Activated CD4-positive, alpha-beta memory T cell treated with anti-CD3 and anti-CD28 coated beads, Interleukin-2, amount 10 ng/mL, durations not matched to agents 7 days and 5 days (primary cell): ENCODE measurements around the gene OR7G2. TPM values are rescaled to one million over a fixed set of nuclear protein-coding genes. Genes with fewer than 3 reads are reported as not detected.

ENCODE experiments used
- CTCF ChIA-PET: fragments of 350-600 bp; sonication (Branson Sonifier 250); formaldehyde crosslinking; loops from one replicate; lab custom pipeline; 2021; ENCODE audit warnings: antibody characterized with exemption, inconsistent platforms; lab: Charles Lee
- POLR2A ChIA-PET: fragments of 350-600 bp; sonication (Branson Sonifier 250); formaldehyde crosslinking; loops from one replicate; lab custom pipeline; 2021; ENCODE audit warnings: antibody characterized with exemption; lab: Charles Lee
- DNase-seq: peaks from one replicate; pipeline ENCODE4 v3.0.0-alpha.2; 2020
- H3K27ac Mint-ChIP-seq: one replicate; pipeline ENCODE4 v1.8.0; 2021; ENCODE audit warnings: mild to moderate bottlenecking, mixed read lengths
- H3K27me3 Mint-ChIP-seq: one replicate; pipeline ENCODE4 v1.8.0; 2021; ENCODE audit warnings: mixed read lengths
- H3K36me3 Mint-ChIP-seq: one replicate; pipeline ENCODE4 v1.8.0; 2021; ENCODE audit warnings: low read depth, mixed read lengths
- H3K4me1 Mint-ChIP-seq: one replicate; pipeline ENCODE4 v1.8.0; 2021; ENCODE audit warnings: mixed read lengths
- H3K4me3 Mint-ChIP-seq: one replicate; pipeline ENCODE4 v1.8.0; 2021; ENCODE audit warnings: mild to moderate bottlenecking, mixed read lengths
- H3K9me3 Mint-ChIP-seq: one replicate; pipeline ENCODE4 v1.8.0; 2021; ENCODE audit warnings: mixed read lengths
- total RNA-seq, 2 experiments: library from RNA; stranded (reverse); gene quantifications; one replicate each; pipeline ENCODE4 v1.2.3, GENCODE V29; 2021

Gene OR7G2
- not detected for total RNA-seq

DNA sequence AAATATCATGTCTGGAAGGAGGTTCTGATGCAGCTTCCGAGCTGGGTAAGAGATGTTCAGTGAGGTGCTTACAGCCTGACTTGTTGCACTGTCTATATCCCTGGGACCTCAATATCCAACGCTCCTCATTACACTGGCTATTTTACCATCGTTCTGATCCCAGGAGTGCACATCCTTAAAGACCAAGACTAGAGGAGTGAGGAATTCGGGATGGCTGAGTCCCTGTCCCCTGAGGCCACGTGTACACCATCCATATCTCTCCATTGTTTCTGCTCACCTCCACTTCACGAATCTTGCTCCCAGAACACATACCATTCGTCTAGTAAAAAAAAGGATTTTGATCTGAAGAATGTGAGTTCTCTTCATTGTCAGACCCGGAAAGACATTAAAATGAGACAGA lies at the start of gene OR7G2:
Gene OR7G2 (minus strand): TSS at position 101 of the 400 bp plus-strand sequence. CDS start 4,232 bp downstream, outside the sequence.
- no peaks in the 10 kb centered on the region for H3K4me1 Mint-ChIP-seq
- ChIA-PET CTCF (no interaction called here), POLR2A (no interaction called here)
- H3K27ac Mint-ChIP-seq = no peak within 1 kb of the TSS
- DNase-seq = no peak
- H3K9me3 Mint-ChIP-seq = no peaks in the 10 kb centered on the region
- peaks cover 8% of the 10 kb centered on the region for H3K27me3 Mint-ChIP-seq
- H3K36me3 Mint-ChIP-seq = no peaks in the 10 kb centered on the region
- no peak within 1 kb of the TSS for H3K4me3 Mint-ChIP-seq

DNA sequence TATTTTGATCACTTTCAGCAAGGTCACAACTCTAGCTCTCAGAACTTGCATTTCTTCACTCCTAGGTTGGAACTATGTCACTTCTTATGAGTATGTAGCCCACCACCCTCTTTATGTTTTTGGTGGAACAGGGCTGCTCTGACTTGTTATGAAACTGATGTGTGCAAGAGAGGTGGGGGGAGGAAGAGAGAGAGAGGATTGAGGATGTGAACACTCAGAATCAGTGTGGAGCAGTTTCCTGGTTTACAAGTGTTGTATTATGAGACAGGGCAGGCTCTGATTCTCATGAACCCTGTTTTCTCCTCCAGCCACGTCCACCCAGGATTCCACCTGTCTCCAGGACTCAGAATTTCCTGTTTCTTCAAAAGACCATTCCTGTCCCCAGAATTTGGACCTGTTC lies 49.0 kb upstream of the OR7G2 start:
- no peak for DNase-seq
- Mint-ChIP-seq H3K27ac (no peak overlapping the region), H3K9me3 (peaks cover 48% of the 10 kb centered on the region), H3K4me1 (peaks cover 3% of the 10 kb centered on the region), H3K4me3 (no peak overlapping the region), H3K27me3 (no peaks in the 10 kb centered on the region), H3K36me3 (peaks cover 98% of the 10 kb centered on the region)
- CTCF ChIA-PET = no interaction called here
- POLR2A ChIA-PET = no interaction called here

DNA sequence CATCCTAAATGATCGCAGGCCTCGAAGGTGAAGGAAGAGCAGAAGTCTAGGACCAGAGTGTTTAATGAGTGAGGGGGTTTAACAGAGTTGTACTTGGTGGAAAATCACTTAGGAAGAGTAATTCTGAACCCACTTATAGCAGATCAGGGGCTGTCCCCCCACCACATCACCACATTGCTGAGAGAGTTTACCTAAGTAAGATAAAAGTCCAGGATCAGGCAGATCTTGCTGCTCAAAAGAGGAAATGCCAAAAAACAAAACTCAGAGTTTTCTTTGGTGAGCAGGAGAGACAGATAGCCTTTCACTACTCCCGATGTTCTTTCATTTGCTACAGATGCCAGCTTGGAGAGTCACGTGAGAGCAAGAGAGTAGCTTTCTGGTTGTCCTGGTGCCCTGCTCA lies 48.3 kb upstream of the OR7G2 start:
- ChIA-PET POLR2A (no interaction called here), CTCF (no interaction called here)
- Mint-ChIP-seq H3K27ac (no peak overlapping the region), H3K4me1 (peaks cover 6% of the 10 kb centered on the region), H3K36me3 (peaks cover 98% of the 10 kb centered on the region), H3K9me3 (peaks cover 48% of the 10 kb centered on the region), H3K4me3 (no peak overlapping the region), H3K27me3 (no peaks in the 10 kb centered on the region)
- DNase-seq = no peak

DNA sequence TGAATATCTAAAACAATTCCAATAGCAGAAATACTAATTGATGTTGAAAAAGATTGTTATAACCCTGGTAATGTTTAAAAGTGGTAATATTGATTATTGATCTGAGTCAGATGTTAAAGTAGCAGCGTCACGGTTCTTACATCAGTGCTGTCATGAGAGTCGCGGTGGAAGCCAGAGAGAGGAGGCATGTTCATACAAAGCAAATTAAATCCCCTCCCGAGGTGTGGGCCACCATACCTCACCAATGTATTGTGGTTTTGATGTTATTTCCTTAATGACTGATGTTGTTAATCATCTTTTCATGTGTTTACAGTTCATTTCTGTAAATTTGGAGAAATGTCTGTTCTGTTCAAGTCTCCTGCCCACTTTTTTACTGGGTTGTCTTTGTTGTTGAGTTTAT lies 44.1 kb upstream of the OR7G2 start:
- H3K4me1 Mint-ChIP-seq = peaks cover 17% of the 10 kb centered on the region

DNA sequence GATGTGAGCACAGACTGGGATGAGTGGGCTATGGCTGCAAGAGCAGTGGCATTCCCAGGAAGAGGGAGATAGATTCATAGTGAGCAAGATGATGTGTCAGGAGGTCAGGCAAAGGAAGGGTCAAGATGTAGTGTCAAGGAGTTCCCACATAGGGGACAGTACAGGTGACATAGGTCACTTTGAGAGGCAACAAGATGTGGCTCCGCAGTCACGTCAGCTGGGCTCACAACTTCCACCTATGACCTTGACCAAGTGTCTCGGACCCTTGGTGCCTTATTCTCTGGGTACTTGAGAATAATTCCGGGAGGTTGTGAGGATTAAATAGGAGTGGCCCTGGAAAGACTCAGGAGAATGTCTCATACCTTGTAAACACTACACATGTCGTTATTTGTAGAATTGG lies 43.4 kb upstream of the OR7G2 start:
- ChIA-PET CTCF (no interaction called here), POLR2A (no interaction called here)
- H3K27me3 Mint-ChIP-seq = no peaks in the 10 kb centered on the region
- H3K36me3 Mint-ChIP-seq = peaks cover 96% of the 10 kb centered on the region
- peaks cover 68% of the 10 kb centered on the region for H3K9me3 Mint-ChIP-seq
- no peak for DNase-seq
- no peak overlapping the region for H3K4me3 Mint-ChIP-seq
- peaks cover 17% of the 10 kb centered on the region for H3K4me1 Mint-ChIP-seq
- H3K27ac Mint-ChIP-seq = no peak overlapping the region

More for the DNA sequence above, 44.1 kb upstream of the OR7G2 start:
- peaks cover 98% of the 10 kb centered on the region for H3K36me3 Mint-ChIP-seq
- CTCF ChIA-PET = no interaction called here
- no peak overlapping the region for H3K27ac Mint-ChIP-seq
- H3K27me3 Mint-ChIP-seq = no peaks in the 10 kb centered on the region
- no peak for DNase-seq
- H3K4me3 Mint-ChIP-seq = no peak overlapping the region
- POLR2A ChIA-PET = interaction anchor here (0.5 kb wide), 1 partner anchor 70 kb away, joined by 3 read pairs; no protein-coding TSS in a partner anchor
- peaks cover 65% of the 10 kb centered on the region for H3K9me3 Mint-ChIP-seq

DNA sequence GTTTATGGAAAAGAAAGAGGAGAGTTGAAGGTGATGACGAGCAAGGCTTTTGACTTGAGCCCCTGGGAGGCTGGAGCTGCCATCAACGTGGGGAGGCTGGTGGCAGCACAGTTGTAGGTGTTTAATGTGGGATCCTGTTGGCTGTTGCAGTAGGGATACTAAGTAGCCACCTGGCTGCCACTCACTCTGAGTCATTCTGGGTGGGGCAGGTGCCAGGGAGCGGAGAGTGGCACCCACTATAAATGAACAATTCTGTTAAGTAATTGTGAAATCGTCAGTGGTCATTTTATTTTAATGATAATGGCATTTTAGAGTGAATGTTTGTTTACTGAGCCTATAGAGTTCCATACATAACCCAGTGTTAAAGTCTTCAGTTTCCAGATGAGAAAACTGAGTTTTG lies 42.7 kb upstream of the OR7G2 start:
- Mint-ChIP-seq H3K36me3 (peaks cover 96% of the 10 kb centered on the region), H3K4me3 (no peak overlapping the region), H3K27me3 (no peaks in the 10 kb centered on the region), H3K9me3 (peaks cover 66% of the 10 kb centered on the region), H3K27ac (no peak overlapping the region), H3K4me1 (peaks cover 17% of the 10 kb centered on the region)
- CTCF ChIA-PET = no interaction called here
- no peak for DNase-seq
- POLR2A ChIA-PET = no interaction called here

DNA sequence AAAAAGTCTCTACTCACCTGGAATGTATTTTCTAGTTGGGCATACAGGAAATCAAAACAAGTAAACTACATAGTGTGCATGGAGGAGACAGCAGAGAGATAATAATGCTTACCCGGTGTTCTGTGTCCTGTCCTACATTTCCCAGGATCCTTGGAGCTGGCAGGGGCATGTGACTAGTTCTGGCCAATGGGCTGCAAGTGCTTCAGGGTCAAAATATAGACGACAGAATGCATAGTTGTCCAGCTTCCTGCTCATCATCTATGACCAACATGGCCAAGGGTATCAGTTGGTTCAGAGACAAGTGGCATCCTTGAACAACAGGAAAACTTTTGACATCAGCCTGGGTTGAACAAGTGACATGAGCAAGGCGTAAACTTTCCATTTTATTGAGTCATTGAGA lies 41.4 kb upstream of the OR7G2 start:
- CTCF ChIA-PET = no interaction called here
- H3K27ac Mint-ChIP-seq = no peak overlapping the region

DNA sequence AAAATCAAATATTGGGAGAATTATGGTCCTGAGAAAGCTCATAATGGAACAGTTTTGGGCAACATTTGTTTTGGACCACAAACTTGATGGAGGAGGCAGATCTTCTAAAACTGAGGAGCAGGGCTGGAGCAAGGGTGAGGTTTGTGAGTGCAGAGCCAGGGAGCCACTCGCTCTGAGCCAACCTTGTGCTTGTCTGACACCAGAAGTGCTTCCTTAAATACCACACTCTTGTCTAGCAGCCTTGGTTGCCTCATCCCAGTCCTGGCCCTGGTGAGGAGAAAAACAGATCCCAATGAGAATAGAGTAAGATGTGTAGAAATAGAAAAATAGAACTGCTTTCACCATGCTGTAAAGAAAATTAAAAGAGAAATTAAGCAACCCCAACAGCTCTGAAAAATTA lies 39.6 kb upstream of the OR7G2 start:
- Mint-ChIP-seq H3K4me3 (no peak overlapping the region), H3K4me1 (peaks cover 30% of the 10 kb centered on the region), H3K9me3 (peaks cover 64% of the 10 kb centered on the region), H3K27me3 (no peaks in the 10 kb centered on the region), H3K27ac (no peak overlapping the region), H3K36me3 (peaks cover 94% of the 10 kb centered on the region)
- no peak for DNase-seq
- POLR2A ChIA-PET = no interaction called here
- CTCF ChIA-PET = no interaction called here

More for the DNA sequence above, 41.4 kb upstream of the OR7G2 start:
- POLR2A ChIA-PET = interaction anchor here (0.7 kb wide), 1 partner anchor 8 kb away, joined by 3 read pairs; the partner anchor contains the start of gene ZNF317
- DNase-seq = no peak
- Mint-ChIP-seq H3K4me3 (no peak overlapping the region), H3K4me1 (peaks cover 19% of the 10 kb centered on the region), H3K9me3 (peaks cover 71% of the 10 kb centered on the region), H3K36me3 (peaks cover 96% of the 10 kb centered on the region), H3K27me3 (no peaks in the 10 kb centered on the region)

DNA sequence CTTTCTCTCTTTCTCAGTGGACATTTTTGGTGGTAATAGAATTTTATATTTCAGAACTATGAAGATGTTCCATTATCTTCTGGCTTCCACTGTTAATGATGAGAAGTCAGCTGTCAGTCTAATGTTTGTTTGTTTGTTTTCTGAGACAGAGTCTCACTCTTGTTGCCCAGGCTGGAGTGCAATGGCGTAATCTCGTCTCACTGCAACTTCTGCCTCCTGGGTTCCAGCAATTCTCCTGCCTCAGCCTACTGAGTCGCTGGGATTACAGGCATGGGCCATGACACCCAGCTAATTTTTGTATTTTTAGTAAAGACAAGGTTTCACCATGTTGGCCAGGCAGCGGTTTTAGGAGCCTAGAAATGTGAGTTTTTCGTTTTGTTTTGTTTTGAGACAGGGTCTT lies 37.6 kb upstream of the OR7G2 start:
- Mint-ChIP-seq H3K27ac (no peak overlapping the region), H3K36me3 (peaks cover 84% of the 10 kb centered on the region), H3K4me3 (no peak overlapping the region), H3K4me1 (peaks cover 40% of the 10 kb centered on the region), H3K27me3 (no peaks in the 10 kb centered on the region), H3K9me3 (peaks cover 46% of the 10 kb centered on the region)
- no peak for DNase-seq
- CTCF ChIA-PET = no interaction called here
- POLR2A ChIA-PET = no interaction called here

DNA sequence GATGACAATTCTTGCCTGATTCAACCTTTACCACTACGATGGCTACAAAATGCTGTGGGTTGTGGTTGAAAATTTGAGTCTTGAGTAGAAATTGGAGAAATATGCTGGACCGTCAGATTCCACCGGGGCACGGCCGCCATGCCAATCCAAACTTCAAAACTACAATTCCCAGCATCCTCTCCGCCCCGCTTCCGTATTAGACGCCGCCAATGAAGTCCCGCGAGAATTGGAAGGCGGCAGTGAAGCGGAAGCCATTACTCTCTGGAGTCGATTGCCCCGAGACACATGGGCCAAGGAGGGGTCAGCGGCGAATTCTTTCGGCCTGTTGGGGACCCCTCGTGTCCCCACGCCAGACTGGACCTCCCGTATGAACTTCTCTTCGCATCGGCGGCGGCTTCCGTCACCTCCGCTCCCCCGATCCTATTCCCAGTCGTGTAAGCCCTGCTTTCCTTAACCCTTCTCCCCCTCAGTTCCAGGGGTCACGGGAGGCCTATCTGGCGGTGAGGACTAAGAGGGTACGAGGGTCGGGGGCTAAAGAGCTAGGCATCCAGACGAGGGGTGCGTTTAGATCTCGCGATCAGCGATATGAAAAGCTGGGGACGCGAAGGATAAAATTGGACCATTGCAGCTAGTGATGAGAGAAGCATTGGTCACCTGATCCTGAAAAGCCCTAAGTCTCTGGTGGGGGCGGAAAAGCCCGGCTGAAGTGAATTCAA lies 33.0 kb upstream of the OR7G2 start, which contains the start of gene ZNF317:
Gene ZNF317 (plus strand): TSS at position 239 of the 716 bp plus-strand sequence. CDS start 15,620 bp downstream, outside the sequence.
- peak; percentile 93 for DNase-seq
- peaks cover 37% of the 10 kb centered on the region for H3K4me1 Mint-ChIP-seq
- ChIA-PET POLR2A (interaction anchor here (0.6 to 1.1 kb wide), 6 partner anchors 9 to 444 kb away, joined by 3 to 4 read pairs (median 4); partner anchors contain the start of genes ZNF121, ZNF266 and ZNF559), CTCF (no interaction called here)
- peaks cover 18% of the 10 kb centered on the region for H3K9me3 Mint-ChIP-seq
- peak within 1 kb of the TSS; percentile 86 for H3K27ac Mint-ChIP-seq
- peaks cover 40% of the 10 kb centered on the region for H3K36me3 Mint-ChIP-seq
- peak within 1 kb of the TSS; percentile 99 for H3K4me3 Mint-ChIP-seq
- no peaks in the 10 kb centered on the region for H3K27me3 Mint-ChIP-seq

DNA sequence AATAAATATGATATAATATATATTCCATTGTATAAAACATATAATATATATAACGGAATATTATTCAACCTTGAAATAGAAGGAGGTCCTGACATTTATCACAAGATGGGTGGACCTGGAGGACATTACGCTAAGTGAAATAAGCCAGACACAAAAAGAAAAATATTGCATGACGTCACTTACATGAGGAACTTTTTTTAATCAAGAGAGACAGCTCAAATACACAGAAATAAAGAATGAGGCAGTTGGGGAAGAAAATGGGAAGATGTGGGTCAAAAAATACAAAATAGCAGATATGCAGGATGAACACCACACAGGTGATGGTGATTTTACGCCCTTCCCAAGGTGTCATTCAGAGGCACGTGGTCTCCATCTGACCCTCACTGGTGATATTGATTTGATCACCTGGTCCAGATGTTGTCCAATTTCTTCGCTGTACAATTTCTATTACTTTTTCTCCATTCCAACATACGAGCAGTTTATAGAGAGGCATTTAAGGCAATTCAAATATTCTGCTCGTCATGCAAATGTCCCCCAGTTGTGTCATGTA lies 32.4 kb upstream of the OR7G2 start:
- POLR2A ChIA-PET = no interaction called here
- Mint-ChIP-seq H3K36me3 (peaks cover 34% of the 10 kb centered on the region), H3K9me3 (peaks cover 14% of the 10 kb centered on the region), H3K4me1 (peaks cover 35% of the 10 kb centered on the region), H3K27ac (peak overlapping the region; percentile 86), H3K4me3 (peak overlapping the region; percentile 99), H3K27me3 (no peaks in the 10 kb centered on the region)
- no peak for DNase-seq
- CTCF ChIA-PET = no interaction called here

DNA sequence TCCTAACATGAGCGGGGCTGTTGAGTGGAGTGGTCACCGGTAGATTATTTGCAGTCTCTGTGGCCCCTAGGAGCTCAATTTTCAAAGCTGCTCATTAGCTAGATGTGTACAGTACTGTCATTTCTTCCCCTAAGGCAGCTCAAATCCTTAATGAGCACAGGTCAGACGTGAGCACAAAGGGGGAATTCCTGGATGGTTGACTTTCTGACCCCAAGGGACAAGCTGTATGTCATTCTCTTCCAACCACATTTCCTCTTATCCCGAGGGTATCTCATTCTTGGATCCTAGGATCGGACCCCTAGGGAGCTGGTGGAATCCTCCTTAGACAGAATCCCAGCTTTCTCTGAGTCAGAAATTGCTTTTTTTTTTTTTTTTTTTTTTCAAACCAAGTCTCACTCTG lies 25.1 kb upstream of the OR7G2 start:
- peaks cover 8% of the 10 kb centered on the region for H3K4me1 Mint-ChIP-seq
- CTCF ChIA-PET = interaction anchor here (0.7 kb wide), 2 partner anchors 46 to 967 kb away, joined by 4 read pairs; no protein-coding TSS in a partner anchor
- no peak for DNase-seq
- POLR2A ChIA-PET = no interaction called here
- H3K36me3 Mint-ChIP-seq = no peaks in the 10 kb centered on the region
- no peak overlapping the region for H3K27ac Mint-ChIP-seq
- H3K27me3 Mint-ChIP-seq = no peaks in the 10 kb centered on the region
- no peak overlapping the region for H3K4me3 Mint-ChIP-seq
- no peaks in the 10 kb centered on the region for H3K9me3 Mint-ChIP-seq

DNA sequence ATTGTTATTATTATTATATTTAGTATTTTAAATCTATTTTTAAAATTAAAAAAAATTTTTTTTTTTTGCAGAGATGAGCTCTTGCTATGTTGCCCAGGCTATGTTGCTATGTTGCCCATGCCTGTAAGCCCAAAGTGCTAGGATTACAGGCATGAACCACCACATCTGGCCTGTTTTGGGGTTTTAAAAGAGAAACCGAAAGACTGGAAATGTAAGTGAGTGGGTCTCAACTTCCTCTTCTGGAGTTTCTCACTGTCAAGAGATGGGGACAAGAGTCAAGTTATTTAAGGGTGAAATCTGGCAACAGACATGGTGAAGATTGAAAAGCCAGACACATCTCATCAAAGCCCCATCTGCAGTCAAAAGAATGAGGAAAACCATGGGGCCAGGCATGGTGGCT lies 23.7 kb upstream of the OR7G2 start:
- peaks cover 5% of the 10 kb centered on the region for H3K4me1 Mint-ChIP-seq
- no peaks in the 10 kb centered on the region for H3K27me3 Mint-ChIP-seq
- H3K27ac Mint-ChIP-seq = no peak overlapping the region
- ChIA-PET CTCF (no interaction called here), POLR2A (no interaction called here)
- no peak for DNase-seq
- no peaks in the 10 kb centered on the region for H3K9me3 Mint-ChIP-seq
- H3K36me3 Mint-ChIP-seq = no peaks in the 10 kb centered on the region
- H3K4me3 Mint-ChIP-seq = no peak overlapping the region
